CMK (cell line): ENCODE measurements around the gene NHERF1.

Experiments used
- DNase-seq: peaks from one replicate; pipeline ENCODE4 v3.0.0-alpha.2; 2010; ENCODE audit warnings: low read depth

The NHERF1 gene

DNA sequence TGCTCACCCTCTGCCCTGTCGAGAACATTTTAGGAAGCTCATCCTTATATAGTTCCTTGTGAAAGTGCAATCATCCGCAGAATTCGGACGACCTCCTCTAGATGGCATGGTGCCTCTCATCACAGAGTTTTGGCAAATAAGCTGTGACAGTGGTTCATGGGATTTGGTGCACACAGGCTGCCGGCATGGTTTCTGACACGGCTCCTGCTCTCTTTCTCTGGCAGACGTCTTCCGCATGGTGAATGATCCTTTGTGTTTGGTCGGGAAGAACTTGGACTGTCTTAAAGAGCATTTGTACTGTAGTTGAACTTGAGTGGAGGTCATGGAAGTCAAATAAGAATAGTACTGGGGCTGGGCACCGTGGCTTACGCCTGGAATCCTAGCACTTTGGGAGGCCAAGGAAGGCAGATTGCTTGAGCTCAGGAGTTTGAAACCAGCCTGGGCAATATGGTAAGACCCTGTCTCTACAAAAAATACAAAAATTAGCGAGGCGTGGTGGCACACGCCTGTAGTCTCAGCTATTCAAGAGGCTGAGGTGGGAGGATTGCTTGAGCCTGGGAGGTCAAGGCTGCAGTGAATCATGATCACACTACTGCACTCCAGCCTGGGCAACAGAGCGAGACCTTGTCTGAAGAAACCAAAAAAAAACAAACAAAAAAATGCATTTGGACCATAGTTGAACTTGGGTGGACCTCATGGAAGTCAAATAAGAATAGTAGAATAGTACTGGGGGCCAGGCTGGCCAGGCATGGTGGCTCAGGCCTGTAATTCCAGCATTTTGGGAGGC is 62.5 kb downstream of the NHERF1 start:
- no peak for DNase-seq

DNA sequence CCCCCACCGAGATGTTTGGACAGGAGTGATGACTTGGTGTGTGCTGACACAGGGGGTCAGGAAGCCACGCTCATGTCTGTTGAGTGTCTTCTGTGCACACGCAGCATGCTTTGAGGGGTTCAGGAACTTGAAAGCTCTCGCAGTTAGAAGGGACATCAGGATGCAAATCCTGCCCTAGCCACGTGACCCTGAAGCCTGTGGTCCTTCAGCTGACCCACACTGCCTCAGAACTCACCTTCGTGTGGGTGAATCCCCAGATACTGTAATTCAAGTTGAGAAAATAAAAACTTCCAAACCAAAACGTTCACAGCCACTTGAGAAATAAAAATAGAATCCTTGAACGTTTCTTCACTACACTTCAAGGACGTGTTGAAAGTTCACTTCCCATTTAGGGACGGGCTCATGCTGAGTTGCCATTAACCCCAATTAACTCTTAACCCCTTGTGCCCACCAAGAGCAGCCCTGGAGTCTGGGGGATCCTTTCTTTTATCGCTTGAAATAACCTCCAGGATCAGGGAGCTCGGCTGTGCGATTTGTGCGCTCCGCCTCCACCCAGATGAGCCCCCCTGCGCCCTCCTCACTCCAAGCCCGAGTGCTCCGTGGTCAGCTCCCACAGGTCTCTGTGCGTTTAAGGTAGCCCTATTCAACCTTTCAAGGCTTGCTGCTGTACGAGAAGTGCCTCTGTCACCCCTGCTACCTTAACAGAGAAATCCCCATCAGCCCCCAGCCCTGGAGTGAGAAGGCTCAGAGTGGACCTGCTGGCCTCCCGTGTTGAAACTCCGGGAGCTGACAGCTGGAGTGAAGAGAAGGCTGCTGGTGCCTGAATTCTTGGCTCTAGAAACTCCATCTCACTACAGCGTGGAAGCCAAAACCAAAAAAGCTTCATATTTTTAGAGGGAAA is 63.9 kb downstream of the NHERF1 start:
- no peak for DNase-seq

DNA sequence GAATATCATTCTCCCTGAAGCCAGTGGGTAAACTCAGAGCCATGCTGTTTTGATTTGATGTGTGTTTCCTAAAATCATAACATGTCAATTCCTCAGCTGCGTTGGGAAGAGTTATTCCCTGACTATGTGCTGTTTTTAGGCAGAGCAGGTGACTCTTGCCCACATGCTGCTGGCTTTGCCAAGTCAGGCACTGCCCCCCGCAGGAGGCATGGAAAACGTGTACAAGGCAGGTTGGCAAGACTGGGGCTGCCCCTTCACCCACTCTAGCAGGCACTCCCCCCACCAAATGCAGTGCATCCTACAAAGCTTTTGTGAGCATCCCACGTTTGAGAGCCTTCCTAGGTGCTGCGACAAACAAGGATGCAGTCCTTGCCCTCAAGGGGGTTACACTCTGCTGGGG is 66.0 kb downstream of the NHERF1 start:
- no peak for DNase-seq

DNA sequence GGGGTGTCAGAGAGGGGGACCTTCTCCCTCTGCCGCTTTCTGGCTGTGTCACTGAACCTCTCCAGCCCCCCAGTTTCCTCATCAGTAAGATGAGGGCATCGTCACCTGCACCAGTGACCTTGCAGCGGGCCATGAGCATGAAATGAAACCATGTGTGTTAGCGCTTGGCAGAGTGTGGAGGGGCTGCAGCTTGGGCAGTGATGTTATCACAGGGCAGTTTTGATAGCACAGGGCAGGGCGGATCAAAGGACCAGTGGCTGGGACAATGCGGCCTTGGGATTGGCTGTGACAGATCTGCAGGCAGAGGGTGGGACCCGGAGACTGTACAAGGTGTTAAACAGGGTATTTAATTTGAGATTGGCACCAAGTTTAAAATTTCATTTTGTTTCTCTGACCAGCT is 66.6 kb downstream of the NHERF1 start:
- DNase-seq = no peak

DNA sequence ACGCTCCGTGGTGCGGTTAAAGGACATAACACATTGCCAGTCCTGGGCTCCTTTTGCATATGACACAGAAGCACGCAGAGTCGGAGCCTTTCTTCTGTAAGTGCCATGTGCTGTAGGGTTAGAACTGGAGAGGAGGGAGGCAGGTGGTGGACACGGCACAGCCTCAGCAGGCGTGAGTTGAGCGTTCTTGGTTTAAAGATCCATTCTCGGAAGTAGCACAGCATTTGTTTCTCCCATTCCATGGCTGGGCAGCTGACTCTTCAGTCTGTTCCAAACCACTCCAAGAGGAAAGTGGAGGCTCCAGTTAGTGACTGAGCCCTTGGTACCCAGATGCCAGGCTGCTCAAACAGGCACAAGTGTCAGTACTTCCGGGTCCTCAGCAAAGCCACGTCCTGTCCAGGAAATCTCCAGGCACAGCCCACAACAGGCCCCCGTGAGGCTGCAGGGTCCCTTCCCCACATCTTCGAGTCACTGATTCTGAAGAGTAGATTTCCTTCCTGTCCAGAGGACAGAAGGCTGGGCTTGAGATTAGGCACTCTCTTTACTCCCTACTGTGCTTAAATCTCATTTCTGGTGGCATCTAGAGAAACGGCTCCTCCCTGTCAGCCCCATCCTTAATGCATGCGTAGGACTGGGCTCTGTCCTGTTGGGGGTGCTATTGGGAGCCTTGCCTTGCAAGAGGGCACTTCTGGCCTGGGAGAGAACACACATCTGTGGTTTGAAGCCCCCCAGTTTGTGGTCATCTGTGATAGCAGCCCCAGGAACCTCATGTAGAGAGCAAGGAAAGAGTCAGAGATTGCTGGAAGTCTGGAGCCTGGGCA is 67.3 kb downstream of the NHERF1 start:
- DNase-seq = peak; percentile 78

DNA sequence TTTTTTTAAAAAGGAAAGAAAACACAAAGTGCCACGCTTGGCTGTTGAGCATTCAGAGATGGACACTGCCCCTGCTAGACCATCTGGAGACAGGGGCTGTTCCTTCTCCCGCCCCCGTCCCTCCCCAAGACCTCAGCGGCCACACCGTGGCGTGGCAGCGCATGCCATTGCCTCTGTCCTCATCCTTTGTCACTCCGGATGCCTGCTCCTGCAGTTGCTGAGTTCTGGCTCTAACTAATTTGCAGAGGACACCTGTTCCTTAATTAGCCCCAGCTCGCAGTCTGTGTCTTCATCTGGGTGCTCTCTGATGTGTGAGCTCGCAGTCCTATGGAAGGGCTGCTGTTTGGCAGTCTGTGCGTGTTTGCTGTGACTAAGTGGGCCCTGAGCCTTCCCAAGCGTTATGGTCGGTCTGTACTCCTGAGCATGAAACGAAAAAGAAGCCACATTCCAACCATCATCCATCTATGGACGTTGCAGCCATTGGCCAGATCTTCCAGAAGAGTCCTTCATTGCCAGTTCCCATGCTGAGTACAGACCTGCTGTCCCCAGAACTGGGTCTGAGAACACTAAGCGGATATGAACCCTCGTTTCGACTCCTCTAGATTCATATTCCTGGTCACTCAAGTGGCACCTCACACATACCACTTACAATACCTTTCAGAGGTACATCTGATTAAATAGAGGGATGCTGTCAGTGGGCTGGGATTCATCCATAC is 68.6 kb downstream of the NHERF1 start:
- no peak for DNase-seq

DNA sequence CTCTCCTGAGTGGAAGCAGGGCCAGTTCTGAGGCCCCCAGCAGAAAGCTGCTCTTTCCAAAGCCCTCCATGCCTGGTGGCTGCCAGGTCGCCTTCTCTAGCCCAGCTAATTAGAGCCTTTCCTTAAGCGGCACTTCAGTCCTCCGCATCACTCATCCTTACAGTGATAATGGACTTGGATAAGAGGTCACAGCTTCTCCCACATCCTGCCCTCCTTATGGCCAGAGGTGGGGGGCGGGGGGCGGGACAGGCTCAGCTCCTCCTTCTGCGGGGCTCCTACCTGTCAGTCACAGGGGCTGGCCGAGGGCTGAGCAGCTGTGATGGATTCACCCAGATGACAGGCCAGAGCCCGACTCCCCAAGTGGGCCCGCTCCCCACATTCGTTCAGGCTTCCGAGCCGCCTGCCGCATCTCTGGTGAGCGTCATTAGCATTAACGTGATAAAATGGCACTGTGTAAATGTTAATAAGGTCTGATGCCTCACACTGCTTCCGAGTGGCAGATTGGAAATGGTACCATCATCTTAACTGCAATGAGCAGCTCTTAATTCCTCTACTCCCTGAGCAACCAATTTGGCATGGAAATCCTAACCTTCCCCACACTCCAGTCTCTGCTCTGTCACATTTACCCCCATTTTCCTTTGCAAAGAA is 70.0 kb downstream of the NHERF1 start:
- no peak for DNase-seq
